H1 (cell line): ENCODE results near the gene TACR2. TPM values are rescaled to one million over a fixed set of nuclear protein-coding genes. Genes with fewer than 3 reads are reported as not detected.

Experiments
- BRCA1 ChIP-seq: IDR thresholded peaks from 2 replicates; pipeline ENCODE4 v1.6.1; 2012; ENCODE audit warnings: low read depth, low read length, improper control_type of control experiment
- CHD2 ChIP-seq: IDR thresholded peaks from 2 replicates; pipeline ENCODE4 v1.6.1; 2012; ENCODE audit warnings: low read length, improper control_type of control experiment
- FOSL1 ChIP-seq: IDR thresholded peaks from 2 replicates; pipeline ENCODE4 v1.6.1; 2011; ENCODE audit warnings: mild to moderate bottlenecking, low read depth, low read length, moderate library complexity; ENCODE audit not compliant: insufficient read depth
- JUN ChIP-seq: IDR thresholded peaks from 2 replicates; pipeline ENCODE4 v1.6.1; 2011; ENCODE audit warnings: low read depth, mild to moderate bottlenecking, improper control_type of control experiment, low read length
- NANOG ChIP-seq: IDR thresholded peaks from 2 replicates; pipeline ENCODE4 v1.6.1; 2011; ENCODE audit warnings: low read length, low read depth, mild to moderate bottlenecking, inconsistent platforms; ENCODE audit not compliant: insufficient read depth, poor library complexity, severe bottlenecking
- SIX5 ChIP-seq: IDR thresholded peaks from 2 replicates; pipeline ENCODE4 v1.6.1; 2011; ENCODE audit warnings: mild to moderate bottlenecking, low read depth, low read length
- polyA plus RNA-seq, 7 experiments: library from polyadenylated mRNA; depleted of rRNA in 3 of 7; stranded (reverse) in 5 of 7; unstranded in 2 of 7; fragments of >200 nt in 5 of 7; fragments of 200-250 nt in 2 of 7; gene quantifications; 1 replicate in 5 of 7; 2 replicates in 1 of 7; 4 replicates in 1 of 7; pipeline versions ENCODE4 v1.2.1 to v1.2.3, GENCODE V29; 2011 to 2013; ENCODE audit warnings: missing spikeins in 2 of 7, mixed read lengths in 2 of 7
- total RNA-seq: library from RNA; stranded (reverse); fragmentation: NEBNext Ultra II Directional; extraction: Animal tissue kit (Norgen Biotek cat#: 25700); gene quantifications from 2 replicates; pipeline ENCODE4 v1.2.1, GENCODE V29; 2021
- TF ChIP-seq, protein P1 (sequence below): IDR thresholded peaks from 2 replicates; pipeline ENCODE4 v1.6.1; 2012; ENCODE audit warnings: low read length, inconsistent platforms
- TF ChIP-seq, protein P2 (sequence below): IDR thresholded peaks from 2 replicates; pipeline ENCODE4 v1.6.1; 2011; ENCODE audit warnings: low read depth, mild to moderate bottlenecking, low read length; ENCODE audit not compliant: insufficient read depth
- TF ChIP-seq, protein P3 (sequence below): IDR thresholded peaks from 2 replicates; pipeline ENCODE4 v1.6.1; 2012; ENCODE audit warnings: inconsistent platforms

TACR2 gene
- total and polyA plus RNA-seq, 2 of the 8 experiments (the other 6 are each of a cell fraction or from before 2014, with no cell fraction given): 0.06 TPM; not detected in 1

DNA sequence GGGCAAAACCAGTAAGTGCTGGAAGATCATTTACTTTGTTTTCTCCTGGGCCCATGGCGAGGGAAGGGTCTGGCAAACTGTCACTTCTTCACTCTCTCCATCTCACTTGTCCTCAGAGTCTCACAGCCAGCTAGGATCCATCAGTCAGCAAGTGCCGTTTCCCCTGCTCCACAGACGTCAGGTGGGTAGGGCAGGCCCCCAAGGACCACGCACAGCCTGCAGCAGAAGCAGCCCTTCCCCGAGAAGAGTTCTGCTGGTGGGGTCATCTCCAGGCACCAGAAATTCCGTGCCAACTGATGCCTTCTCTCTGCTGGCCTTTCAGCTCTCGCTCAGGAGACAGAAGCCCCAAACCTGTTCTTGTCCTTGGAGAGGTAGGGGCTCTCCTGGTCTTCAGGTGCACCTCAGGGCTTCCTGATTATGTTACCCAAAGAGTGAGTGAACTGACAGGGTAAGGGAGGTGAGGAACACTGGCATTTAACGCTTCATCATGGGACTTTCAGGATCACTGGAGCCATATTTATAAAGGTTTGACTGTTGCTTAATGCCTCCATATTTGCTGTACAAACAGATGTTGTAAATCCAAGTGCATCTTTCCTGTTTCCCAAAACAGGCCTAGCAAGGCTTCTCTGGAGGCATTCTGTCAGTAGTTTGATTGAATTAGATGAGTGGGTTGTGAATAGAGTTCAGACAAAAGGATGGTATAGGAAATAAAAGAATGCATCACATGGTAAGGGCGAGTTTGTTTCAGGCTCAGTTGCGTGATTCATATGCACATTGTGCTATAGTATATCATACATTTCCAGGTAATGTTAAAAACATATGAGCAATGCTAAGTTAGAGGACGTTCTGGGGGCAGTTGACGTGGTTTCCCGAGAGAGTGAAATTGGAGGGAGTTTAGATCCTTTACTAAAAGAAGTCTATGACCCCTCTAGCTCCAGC, 20.9 kb upstream of the TACR2 start (continued):
- TF ChIP-seq, protein P1, sequence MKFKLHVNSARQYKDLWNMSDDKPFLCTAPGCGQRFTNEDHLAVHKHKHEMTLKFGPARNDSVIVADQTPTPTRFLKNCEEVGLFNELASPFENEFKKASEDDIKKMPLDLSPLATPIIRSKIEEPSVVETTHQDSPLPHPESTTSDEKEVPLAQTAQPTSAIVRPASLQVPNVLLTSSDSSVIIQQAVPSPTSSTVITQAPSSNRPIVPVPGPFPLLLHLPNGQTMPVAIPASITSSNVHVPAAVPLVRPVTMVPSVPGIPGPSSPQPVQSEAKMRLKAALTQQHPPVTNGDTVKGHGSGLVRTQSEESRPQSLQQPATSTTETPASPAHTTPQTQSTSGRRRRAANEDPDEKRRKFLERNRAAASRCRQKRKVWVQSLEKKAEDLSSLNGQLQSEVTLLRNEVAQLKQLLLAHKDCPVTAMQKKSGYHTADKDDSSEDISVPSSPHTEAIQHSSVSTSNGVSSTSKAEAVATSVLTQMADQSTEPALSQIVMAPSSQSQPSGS: no peak
- TF ChIP-seq BRCA1 (no peak), SIX5 (no peak), FOSL1 (no peak), JUN (no peak), NANOG (no peak), CHD2 (no peak)
- TF ChIP-seq, protein P2, sequence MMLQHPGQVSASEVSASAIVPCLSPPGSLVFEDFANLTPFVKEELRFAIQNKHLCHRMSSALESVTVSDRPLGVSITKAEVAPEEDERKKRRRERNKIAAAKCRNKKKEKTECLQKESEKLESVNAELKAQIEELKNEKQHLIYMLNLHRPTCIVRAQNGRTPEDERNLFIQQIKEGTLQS: no peak
- TF ChIP-seq, protein P3, sequence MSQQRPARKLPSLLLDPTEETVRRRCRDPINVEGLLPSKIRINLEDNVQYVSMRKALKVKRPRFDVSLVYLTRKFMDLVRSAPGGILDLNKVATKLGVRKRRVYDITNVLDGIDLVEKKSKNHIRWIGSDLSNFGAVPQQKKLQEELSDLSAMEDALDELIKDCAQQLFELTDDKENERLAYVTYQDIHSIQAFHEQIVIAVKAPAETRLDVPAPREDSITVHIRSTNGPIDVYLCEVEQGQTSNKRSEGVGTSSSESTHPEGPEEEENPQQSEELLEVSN: no peak
